ENCODE measurements around the gene DNAJC1. TPM values are rescaled to one million over a fixed set of nuclear protein-coding genes. Genes with fewer than 3 reads are reported as not detected.

DNAJC1 gene
- polyA plus RNA-seq, 1 donor from 2014 or later = 15.9 TPM

- no peak overlapping the region for H3K9ac ChIP-seq (ENCODE audit: low read length)
- TF ChIP-seq CTCF (IDR thresholded peaks at IDR 0.05; ENCODE audit: poor library complexity, severe bottlenecking) (no peak), MXI1 (conservative IDR thresholded peaks at IDR 0.05; ENCODE audit: poor library complexity, severe bottlenecking) (no peak), EP300 (conservative IDR thresholded peaks at IDR 0.05; ENCODE audit: poor library complexity, severe bottlenecking) (no peak), REST (IDR thresholded peaks at IDR 0.05; ENCODE audit: borderline replicate concordance) (no peak), EZH2 (IDR thresholded peaks at IDR 0.05; ENCODE audit: borderline replicate concordance, insufficient read depth, low read length, poor library complexity, severe bottlenecking) (no peak), RAD21 (conservative IDR thresholded peaks at IDR 0.05) (no peak)
These were observed 278.7 kb downstream of the DNAJC1 start for GRCh38 chr10:21724687-21725367.

GRCh38 chr10:21724020-21724589 is 279.4 kb downstream of the DNAJC1 start:
- no peak overlapping the region for H2AFZ ChIP-seq (ENCODE audit: low read depth, low read length)
- H3K27me3 ChIP-seq (ENCODE audit: insufficient read depth, low read depth, low read length) = no peaks in the 10 kb centered on the region
- no peak for TF ChIP-seq EZH2 (IDR thresholded peaks at IDR 0.05; ENCODE audit: borderline replicate concordance, insufficient read depth, low read length, poor library complexity, severe bottlenecking)
- no peak for TF ChIP-seq REST (IDR thresholded peaks at IDR 0.05; ENCODE audit: borderline replicate concordance)
- H3K36me3 ChIP-seq (ENCODE audit: insufficient read depth, low read length) = no peaks in the 10 kb centered on the region
- no peaks in the 10 kb centered on the region for H4K20me1 ChIP-seq (ENCODE audit: insufficient read depth)
- H3K27ac ChIP-seq (ENCODE audit: low read length) = no peak overlapping the region
- no peaks in the 10 kb centered on the region for H3K79me2 ChIP-seq (replicated peaks; ENCODE audit: insufficient read depth, low read length)
- no peak overlapping the region for H3K4me3 ChIP-seq (ENCODE audit: low read length)
- peaks cover 6% of the 10 kb centered on the region for H3F3A ChIP-seq (ENCODE audit: insufficient read depth, low read length, poor library complexity, severe bottlenecking)
- no peak overlapping the region for H3K9ac ChIP-seq (ENCODE audit: low read length)
- no peaks in the 10 kb centered on the region for H3K9me2 ChIP-seq (ENCODE audit: insufficient read depth, low read length)
- no peak overlapping the region for H3K4me2 ChIP-seq (ENCODE audit: low read length)
- no peaks in the 10 kb centered on the region for H3K9me3 ChIP-seq (ENCODE audit: low read length)

More at GRCh38 chr10:21724687-21725367, 278.7 kb downstream of the DNAJC1 start:
- H3K9me2 ChIP-seq (ENCODE audit: insufficient read depth, low read length) = no peaks in the 10 kb centered on the region
- no peaks in the 10 kb centered on the region for H4K20me1 ChIP-seq (ENCODE audit: insufficient read depth)
- no peak overlapping the region for H2AFZ ChIP-seq (ENCODE audit: low read depth, low read length)
- H3K4me2 ChIP-seq (ENCODE audit: low read length) = no peak overlapping the region
- no peaks in the 10 kb centered on the region for H3K79me2 ChIP-seq (replicated peaks; ENCODE audit: insufficient read depth, low read length)
- no peak overlapping the region for H3K27ac ChIP-seq (ENCODE audit: low read length)
- H3K27me3 ChIP-seq (ENCODE audit: insufficient read depth, low read depth, low read length) = no peaks in the 10 kb centered on the region
- H3K4me3 ChIP-seq (ENCODE audit: low read length) = no peak overlapping the region
- no peaks in the 10 kb centered on the region for H3K9me3 ChIP-seq (ENCODE audit: low read length)
- H3F3A ChIP-seq (ENCODE audit: insufficient read depth, low read length, poor library complexity, severe bottlenecking) = peaks cover 6% of the 10 kb centered on the region
- no peaks in the 10 kb centered on the region for H3K36me3 ChIP-seq (ENCODE audit: insufficient read depth, low read length)

Data from neural cell (in vitro differentiated cells).